GM21381 (cell line): ENCODE results near the gene C6orf58.
"Not testable (repeated sequence)": the region's sequence is repeated elsewhere in the genome, so short reads cannot be mapped to it uniquely, and the experiment has no call there.

Experiments used
- ATAC-seq: cut with Tn5 transposase; IDR thresholded peaks from one replicate; pipeline ENCODE4 v1.9.1; 2021; ENCODE audit warnings: mild to moderate bottlenecking, moderate library complexity; ENCODE audit not compliant: unreplicated experiment

Gene C6orf58

DNA sequence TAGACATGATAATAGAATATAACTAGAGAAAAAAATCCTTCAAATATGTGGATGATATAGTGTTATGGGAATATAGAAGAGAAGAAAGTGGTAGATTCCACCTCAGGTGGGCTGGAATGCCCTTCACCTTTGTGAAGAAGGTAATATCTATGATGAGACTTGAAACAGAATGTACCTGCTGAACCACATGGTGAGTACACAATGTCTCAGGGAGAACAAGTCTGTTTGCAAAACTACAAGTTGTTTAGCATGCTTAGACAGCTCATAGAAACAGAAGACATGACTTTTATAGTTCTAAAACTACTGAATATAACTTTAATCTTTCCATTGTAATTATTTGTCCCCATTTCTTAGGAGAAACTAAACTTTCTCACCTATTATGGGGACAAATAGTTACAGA is 12.2 kb downstream of the C6orf58 start:
- ATAC-seq: no peak

DNA sequence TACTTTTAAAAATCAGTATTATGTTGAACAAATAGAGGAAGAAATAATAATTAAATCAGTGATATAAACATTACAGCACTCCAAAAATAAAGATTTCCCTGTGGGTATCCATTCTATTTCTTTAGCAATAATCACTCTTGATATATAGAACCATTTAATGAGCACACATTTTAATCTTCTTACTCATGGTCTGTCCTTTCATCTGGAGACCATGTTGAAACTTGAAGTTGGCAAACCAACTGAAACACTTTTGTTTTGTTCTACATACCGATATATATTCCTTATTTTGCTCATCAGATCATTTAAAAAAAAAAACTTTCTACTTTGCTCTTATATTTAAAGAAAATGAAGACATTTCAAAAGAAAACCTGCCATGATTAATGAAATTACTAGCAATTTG is 13.4 kb downstream of the C6orf58 start:
- ATAC-seq: no peak

DNA sequence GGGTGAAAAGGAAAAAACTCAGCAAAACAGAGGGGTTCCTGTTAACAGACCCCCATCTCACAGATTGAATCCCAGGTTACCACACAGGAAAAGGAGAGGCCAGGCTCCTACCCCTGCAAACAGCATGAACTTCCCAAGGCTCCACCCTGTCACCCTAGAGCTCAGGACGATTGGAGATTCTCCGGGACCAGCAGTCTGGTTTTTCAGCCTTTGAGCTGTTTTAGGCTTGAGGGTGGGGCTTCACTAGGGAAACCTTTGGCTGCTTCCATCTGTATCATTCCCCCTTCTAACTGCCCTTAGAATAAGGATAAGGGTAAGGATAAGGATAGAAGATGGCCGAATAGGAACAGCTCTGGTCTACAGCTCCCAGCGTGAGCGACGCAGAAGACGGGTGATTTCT is 16.0 kb downstream of the C6orf58 start:
- ATAC-seq: no peak

- ATAC-seq: not testable (repeated sequence)
Measured at GRCh38 chr6:127593456-127593855, 16.5 kb downstream of the C6orf58 start.

- no peak for ATAC-seq
Measured at GRCh38 chr6:127606131-127606562, 29.2 kb downstream of the C6orf58 start.

- ATAC-seq: no peak
Measured at GRCh38 chr6:127608554-127609270, 31.7 kb downstream of the C6orf58 start.

DNA sequence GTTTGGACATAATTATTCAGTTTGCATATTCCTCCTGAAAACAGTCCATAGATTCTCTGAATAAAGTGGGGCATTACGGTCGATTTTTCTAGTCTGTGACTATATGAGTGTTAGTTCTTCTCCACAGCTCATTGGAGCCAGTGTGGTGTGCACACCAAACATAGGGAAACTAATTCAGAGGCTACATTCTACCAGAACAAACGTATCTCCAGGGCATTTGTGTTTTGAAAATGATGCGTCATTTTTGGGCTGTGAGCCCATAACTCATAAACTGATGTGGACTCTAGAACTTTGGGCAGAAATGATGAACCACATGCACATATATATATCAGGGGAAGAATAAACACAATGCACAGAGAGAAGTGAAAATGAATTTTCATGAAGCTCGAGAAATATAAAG is 41.8 kb downstream of the C6orf58 start:
- no peak for ATAC-seq

GRCh38 chr6:127630800-127631199 is 53.8 kb downstream of the C6orf58 start:
- no peak for ATAC-seq

- ATAC-seq: no peak
Measured at GRCh38 chr6:127634178-127634577, 57.2 kb downstream of the C6orf58 start.

GRCh38 chr6:127635091-127635490 is 58.1 kb downstream of the C6orf58 start:
- no peak for ATAC-seq

- ATAC-seq: no peak
Measured at GRCh38 chr6:127637830-127638409, 60.9 kb downstream of the C6orf58 start.
